SK-N-SH treated with all-trans-retinoic acid at 6 μM for 48 hours (cell line): ENCODE results near the gene ITGA3.

ENCODE experiments used
- CREB5 ChIP-seq: fragments of 250-450 bp; sonication (Bioruptor Pico); IDR thresholded peaks from 2 replicates; pipeline ENCODE4 v1.5.1; 2020; ENCODE audit warnings: low read depth, mild to moderate bottlenecking, moderate library complexity
- ISL1 ChIP-seq: fragments of 250-450 bp; sonication (Bioruptor Pico); IDR thresholded peaks from 2 replicates; pipeline ENCODE4 v2.1.2; 2022; ENCODE audit warnings: mild to moderate bottlenecking, moderate library complexity
- PATZ1 ChIP-seq: fragments of 250-450 bp; sonication (Bioruptor Pico); IDR thresholded peaks from 2 replicates; pipeline ENCODE4 v1.8.0; 2020; ENCODE audit warnings: mild to moderate bottlenecking, moderate library complexity, borderline replicate concordance
- POU6F1 ChIP-seq: fragments of 250-450 bp; sonication (Bioruptor Pico); IDR thresholded peaks from 2 replicates; pipeline ENCODE4 v1.8.0; 2021; ENCODE audit warnings: low read depth, mild to moderate bottlenecking, moderate library complexity, borderline replicate concordance
- SNAI2 ChIP-seq: fragments of 250-450 bp; sonication (Bioruptor Pico); IDR thresholded peaks from 2 replicates; pipeline ENCODE4 v1.5.0; 2020; ENCODE audit warnings: mild to moderate bottlenecking, moderate library complexity
- ZFP30 ChIP-seq: fragments of 450-650 bp; formaldehyde crosslinking; IDR thresholded peaks from 2 replicates; pipeline ENCODE4 v1.5.0; 2022; ENCODE audit warnings: mild to moderate bottlenecking, moderate library complexity

- TF ChIP-seq CREB5 (CRISPR knock-in tag) = no peak
- no peak for TF ChIP-seq ISL1 (CRISPR knock-in tag)
- no peak for TF ChIP-seq PATZ1 (CRISPR knock-in tag)
- TF ChIP-seq SNAI2 (CRISPR knock-in tag) = no peak
- TF ChIP-seq ZFP30 (CRISPR knock-in tag) = no peak
- no peak for TF ChIP-seq POU6F1 (CRISPR knock-in tag)
Observed at GRCh38 chr17:50035945-50036344, 20.0 kb upstream of the ITGA3 start.
